ENCODE measurements around the gene BEX4. TPM values are rescaled to one million over a fixed set of nuclear protein-coding genes. Genes with fewer than 3 reads are reported as not detected.
"Not testable (repeated sequence)": the region's sequence is repeated elsewhere in the genome, so short reads cannot be mapped to it uniquely, and the experiment has no call there.

Gene BEX4
- total and polyA plus RNA-seq, 2 donors (not counting 1 experiment from before 2014, with no cell fraction given) = 11.1 to 12.4 TPM

DNA sequence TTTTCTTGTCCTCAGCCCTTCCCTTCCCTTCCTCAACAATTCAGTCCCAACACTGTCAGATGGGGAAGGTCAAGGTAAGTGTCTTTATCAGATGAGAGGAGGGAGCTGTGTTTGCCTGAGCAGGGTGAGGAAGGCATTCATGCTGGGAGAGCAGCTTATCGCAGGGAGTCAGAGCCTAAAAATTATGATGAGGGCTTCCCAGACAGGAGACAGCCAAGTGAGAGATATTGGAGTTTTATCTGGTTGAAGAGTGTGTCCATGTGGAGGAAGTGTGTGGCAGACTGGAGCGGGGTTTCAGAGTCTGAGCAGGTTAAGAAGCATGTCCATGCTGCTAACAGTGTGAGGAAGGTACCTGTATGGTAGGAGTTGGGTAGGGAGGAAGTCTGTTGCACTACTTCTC is 18.4 kb downstream of the BEX4 start:
- Histone ChIP-seq H3K79me2 (ENCODE audit: control insufficient read depth, insufficient read depth, low read length) (no peaks in the 10 kb centered on the region), H3K27ac (ENCODE audit: insufficient read depth, low read length) (no peak overlapping the region), H3K36me3 (ENCODE audit: control insufficient read depth, insufficient read depth, low read length) (no peaks in the 10 kb centered on the region), H2AFZ (ENCODE audit: low read length) (no peak overlapping the region), H3K4me3 (replicated peaks in 1 of 4; ENCODE audit: control extremely low read depth in 1 of 4, insufficient read depth in 1 of 4, low read depth in 3 of 4, low read length in 4 of 4) (no peak overlapping the region), H3K9me3 (ENCODE audit: control insufficient read depth, insufficient read depth, low read depth, low read length) (no peaks in the 10 kb centered on the region), H3K9ac (ENCODE audit: insufficient read depth, low read length) (no peak overlapping the region), H3K4me1 (ENCODE audit: control insufficient read depth, extremely low read depth, insufficient read depth, low read length) (no peaks in the 10 kb centered on the region), H4K20me1 (ENCODE audit: control insufficient read depth, extremely low read depth, insufficient read depth, low read length) (no peaks in the 10 kb centered on the region), H3K27me3 (ENCODE audit: control insufficient read depth, insufficient read depth, low read length) (no peaks in the 10 kb centered on the region), H3K4me2 (ENCODE audit: extremely low read depth, insufficient read depth, low read length) (no peak overlapping the region)
- no peak for DNase-seq (ENCODE audit: low read depth in 2 of 2)
- TF ChIP-seq, protein P1, sequence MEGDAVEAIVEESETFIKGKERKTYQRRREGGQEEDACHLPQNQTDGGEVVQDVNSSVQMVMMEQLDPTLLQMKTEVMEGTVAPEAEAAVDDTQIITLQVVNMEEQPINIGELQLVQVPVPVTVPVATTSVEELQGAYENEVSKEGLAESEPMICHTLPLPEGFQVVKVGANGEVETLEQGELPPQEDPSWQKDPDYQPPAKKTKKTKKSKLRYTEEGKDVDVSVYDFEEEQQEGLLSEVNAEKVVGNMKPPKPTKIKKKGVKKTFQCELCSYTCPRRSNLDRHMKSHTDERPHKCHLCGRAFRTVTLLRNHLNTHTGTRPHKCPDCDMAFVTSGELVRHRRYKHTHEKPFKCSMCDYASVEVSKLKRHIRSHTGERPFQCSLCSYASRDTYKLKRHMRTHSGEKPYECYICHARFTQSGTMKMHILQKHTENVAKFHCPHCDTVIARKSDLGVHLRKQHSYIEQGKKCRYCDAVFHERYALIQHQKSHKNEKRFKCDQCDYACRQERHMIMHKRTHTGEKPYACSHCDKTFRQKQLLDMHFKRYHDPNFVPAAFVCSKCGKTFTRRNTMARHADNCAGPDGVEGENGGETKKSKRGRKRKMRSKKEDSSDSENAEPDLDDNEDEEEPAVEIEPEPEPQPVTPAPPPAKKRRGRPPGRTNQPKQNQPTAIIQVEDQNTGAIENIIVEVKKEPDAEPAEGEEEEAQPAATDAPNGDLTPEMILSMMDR (conservative IDR thresholded peaks at IDR 0.05 in 1 of 2, IDR thresholded peaks at IDR 0.05 in 1 of 2; ENCODE audit: low read depth in 1 of 2, low read length in 2 of 2) = no peak
- TF ChIP-seq EZH2 (IDR thresholded peaks at IDR 0.05; ENCODE audit: low read length, missing control alignments) = no peak

DNA sequence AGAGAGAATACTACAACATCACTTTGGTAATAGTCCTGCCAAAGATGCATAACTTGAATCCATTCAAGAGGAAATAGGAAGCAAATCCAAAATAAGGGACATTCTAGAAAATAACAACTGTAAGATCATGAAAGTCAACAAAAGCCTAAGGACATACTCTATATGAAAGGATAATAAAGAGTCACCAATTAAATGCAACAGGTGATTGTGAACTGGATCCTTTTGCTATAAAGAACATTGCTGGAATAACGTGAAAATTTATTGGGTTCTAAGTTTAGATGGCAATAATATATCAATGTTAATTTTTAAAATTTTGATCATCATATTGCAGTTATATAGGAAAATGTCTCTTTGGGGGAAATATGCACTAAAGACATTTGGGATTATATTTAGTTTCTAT is 20.0 kb downstream of the BEX4 start:
- H3K9me3 ChIP-seq (ENCODE audit: control insufficient read depth, insufficient read depth, low read depth, low read length) = no peaks in the 10 kb centered on the region
- no peak overlapping the region for H3K4me2 ChIP-seq (ENCODE audit: extremely low read depth, insufficient read depth, low read length)
- no peaks in the 10 kb centered on the region for H4K20me1 ChIP-seq (ENCODE audit: control insufficient read depth, extremely low read depth, insufficient read depth, low read length)
- no peaks in the 10 kb centered on the region for H3K79me2 ChIP-seq (ENCODE audit: control insufficient read depth, insufficient read depth, low read length)
- H3K4me3 ChIP-seq (replicated peaks in 1 of 4; ENCODE audit: control extremely low read depth in 1 of 4, insufficient read depth in 1 of 4, low read depth in 3 of 4, low read length in 4 of 4) = no peak overlapping the region
- no peak for TF ChIP-seq EZH2 (IDR thresholded peaks at IDR 0.05; ENCODE audit: low read length, missing control alignments)
- TF ChIP-seq, protein P1 (conservative IDR thresholded peaks at IDR 0.05 in 1 of 2, IDR thresholded peaks at IDR 0.05 in 1 of 2; ENCODE audit: low read depth in 1 of 2, low read length in 2 of 2) = no peak
- H3K27me3 ChIP-seq (ENCODE audit: control insufficient read depth, insufficient read depth, low read length) = no peaks in the 10 kb centered on the region
- no peak overlapping the region for H3K9ac ChIP-seq (ENCODE audit: insufficient read depth, low read length)
- H2AFZ ChIP-seq (ENCODE audit: low read length) = no peak overlapping the region
- no peak for DNase-seq (ENCODE audit: low read depth in 2 of 2)
- no peak overlapping the region for H3K27ac ChIP-seq (ENCODE audit: insufficient read depth, low read length)
- H3K36me3 ChIP-seq (ENCODE audit: control insufficient read depth, insufficient read depth, low read length) = no peaks in the 10 kb centered on the region
- no peaks in the 10 kb centered on the region for H3K4me1 ChIP-seq (ENCODE audit: control insufficient read depth, extremely low read depth, insufficient read depth, low read length)

GRCh38 chrX:103235608-103236007 is 20.7 kb downstream of the BEX4 start:
- not testable (repeated sequence) for H3K27ac ChIP-seq (ENCODE audit: insufficient read depth, low read length); DNase-seq (ENCODE audit: low read depth in 2 of 2); H3K9me3 ChIP-seq (ENCODE audit: control insufficient read depth, insufficient read depth, low read depth, low read length); H3K4me3 ChIP-seq (replicated peaks in 1 of 4; ENCODE audit: control extremely low read depth in 1 of 4, insufficient read depth in 1 of 4, low read depth in 3 of 4, low read length in 4 of 4); H3K27me3 ChIP-seq (ENCODE audit: control insufficient read depth, insufficient read depth, low read length); H4K20me1 ChIP-seq (ENCODE audit: control insufficient read depth, extremely low read depth, insufficient read depth, low read length); H3K9ac ChIP-seq (ENCODE audit: insufficient read depth, low read length); H2AFZ ChIP-seq (ENCODE audit: low read length); H3K36me3 ChIP-seq (ENCODE audit: control insufficient read depth, insufficient read depth, low read length); H3K4me2 ChIP-seq (ENCODE audit: extremely low read depth, insufficient read depth, low read length); H3K79me2 ChIP-seq (ENCODE audit: control insufficient read depth, insufficient read depth, low read length); H3K4me1 ChIP-seq (ENCODE audit: control insufficient read depth, extremely low read depth, insufficient read depth, low read length)
